T-helper 2 cell treated with Interferon-gamma antibody and Interleukin-4, amounts not matched to agents 100 ng/mL and 5 ng/mL, for 36 hours (primary cell): Measurements from ENCODE around the gene RHOBTB1. TPM values are rescaled to one million over a fixed set of nuclear protein-coding genes. Genes with fewer than 3 reads are reported as not detected.
"Not testable (repeated sequence)": the region's sequence is repeated elsewhere in the genome, so short reads cannot be mapped to it uniquely, and the experiment has no call there.

Source experiments
- intact Hi-C: fragments of 100-400 bp; cut with micrococcal nuclease; formaldehyde crosslinking; loops from one replicate; pipeline ENCODE4 v1.15.1; 2023
- total RNA-seq: library from RNA; stranded (reverse); gene quantifications from 2 replicates; pipeline ENCODE4 v1.2.3, GENCODE V29; 2022

RHOBTB1 gene
- total RNA-seq, 1 donor from 2014 or later, result not detected

- intact Hi-C loops, result no loop called here
Measured at GRCh38 chr10:60910543-60910942, 33.4 kb downstream of the RHOBTB1 start.

GRCh38 chr10:60908896-60909295 lies 35.1 kb downstream of the RHOBTB1 start:
- intact Hi-C loops, result no loop called here

DNA sequence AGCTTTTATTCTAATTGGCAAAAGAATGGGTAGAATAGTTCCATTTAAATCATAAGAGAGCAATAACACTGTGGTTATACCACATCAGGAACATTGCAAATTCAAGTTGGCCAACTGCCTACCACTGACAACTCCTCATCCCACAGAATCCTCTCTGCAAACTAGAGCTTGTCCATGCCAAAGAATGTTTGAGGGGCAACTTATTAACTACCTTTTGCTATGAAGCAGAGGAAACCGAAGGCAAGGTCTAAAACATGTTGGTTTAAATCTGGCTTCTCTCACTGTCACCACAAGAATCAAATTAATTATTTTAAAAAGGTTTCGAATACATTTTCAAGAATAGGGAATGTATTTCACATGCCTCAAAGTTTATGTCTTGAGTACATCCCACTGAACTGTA lies 36.0 kb downstream of the RHOBTB1 start:
- intact Hi-C loops, result no loop called here

DNA sequence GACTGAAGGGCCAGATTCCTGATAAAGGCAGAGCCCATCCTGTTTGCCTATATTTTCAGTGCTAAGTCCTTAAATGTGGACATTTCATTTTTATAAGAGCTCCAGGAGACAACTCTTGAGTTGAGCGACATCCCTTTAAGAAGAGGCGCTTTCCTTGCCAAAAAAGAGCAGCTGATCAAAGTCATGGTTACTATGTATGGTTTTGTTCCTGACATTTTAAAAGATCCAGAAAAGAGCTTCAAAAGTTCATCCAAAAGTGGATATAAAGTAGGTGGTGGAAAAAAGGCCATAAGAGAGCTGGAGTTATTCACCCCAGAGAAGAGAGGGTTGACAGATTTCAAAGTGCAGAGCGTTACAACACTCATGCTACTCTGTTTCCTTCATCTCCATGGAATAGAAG lies 36.7 kb downstream of the RHOBTB1 start:
- intact Hi-C loops, result no loop called here

GRCh38 chr10:60906825-60907224 lies 37.2 kb downstream of the RHOBTB1 start:
- intact Hi-C loops, result not testable (repeated sequence)

DNA sequence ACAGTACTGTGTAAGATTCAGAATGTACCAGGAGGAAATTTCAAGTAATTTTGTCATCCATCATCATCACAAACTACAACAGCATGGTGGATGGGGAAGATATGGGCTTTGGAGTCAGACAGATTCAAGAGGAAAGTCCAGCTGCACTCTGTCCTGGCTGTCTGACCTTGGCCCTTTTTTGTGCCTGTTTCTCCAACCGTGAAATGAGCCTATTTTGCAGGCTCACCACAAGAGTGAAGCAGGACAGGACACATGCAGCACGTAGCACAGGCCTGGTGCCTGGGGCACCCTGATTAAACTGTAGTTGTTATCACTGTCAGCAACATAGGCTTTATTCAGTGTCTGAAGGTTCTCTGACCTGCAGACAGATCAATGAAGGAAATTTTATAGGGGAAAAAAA lies 37.6 kb downstream of the RHOBTB1 start:
- intact Hi-C loops, result no loop called here

DNA sequence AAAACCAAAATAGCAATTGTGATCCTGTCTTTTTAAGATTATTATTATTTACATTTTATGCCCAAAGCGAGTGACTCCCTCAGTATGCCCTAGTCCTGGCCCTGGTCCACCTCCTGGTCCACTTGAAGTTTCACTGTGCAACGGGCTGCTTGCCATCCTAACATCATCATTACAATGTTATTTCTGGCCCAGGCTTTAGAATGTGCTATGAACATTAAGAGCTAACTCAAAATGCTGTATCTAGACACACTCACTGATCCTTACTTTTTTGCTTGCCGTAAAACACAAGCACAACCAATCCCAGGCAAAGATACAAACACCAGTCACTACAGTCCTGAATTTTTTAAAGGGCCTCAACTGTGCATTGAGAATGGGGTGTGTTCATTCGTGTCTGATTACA lies 38.4 kb downstream of the RHOBTB1 start:
- intact Hi-C loops, result no loop called here

GRCh38 chr10:60903096-60903495 lies 40.9 kb downstream of the RHOBTB1 start:
- intact Hi-C loops, result loop anchor here (5.0 kb wide), 1 partner anchor 49 kb away; no protein-coding TSS in a partner anchor

GRCh38 chr10:60901561-60902235 lies 42.3 kb downstream of the RHOBTB1 start:
- intact Hi-C loops, result loop anchor here (5.0 kb wide), 1 partner anchor 51 kb away; no protein-coding TSS in a partner anchor

DNA sequence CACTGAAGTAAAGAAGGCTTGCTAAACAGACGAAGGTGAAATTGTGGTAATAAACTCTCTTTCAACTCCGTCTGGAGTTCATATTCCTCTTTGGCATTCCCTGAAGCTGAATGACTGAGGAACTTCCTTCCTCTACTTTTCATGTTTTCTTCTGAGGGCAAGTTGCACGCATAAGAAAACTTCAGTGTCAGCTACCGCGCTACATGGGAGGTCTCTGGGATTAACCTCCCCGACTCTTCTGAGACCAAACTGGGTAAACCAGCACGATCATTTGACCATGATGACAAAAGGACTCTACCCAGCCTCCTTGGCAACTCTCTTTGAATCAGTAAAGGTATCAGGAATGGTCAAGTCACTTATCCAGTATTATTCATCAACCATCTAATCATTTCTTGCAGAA lies 44.7 kb downstream of the RHOBTB1 start:
- intact Hi-C loops, result no loop called here

- intact Hi-C loops, result no loop called here
Measured at GRCh38 chr10:60898321-60898720, 45.7 kb downstream of the RHOBTB1 start.

DNA sequence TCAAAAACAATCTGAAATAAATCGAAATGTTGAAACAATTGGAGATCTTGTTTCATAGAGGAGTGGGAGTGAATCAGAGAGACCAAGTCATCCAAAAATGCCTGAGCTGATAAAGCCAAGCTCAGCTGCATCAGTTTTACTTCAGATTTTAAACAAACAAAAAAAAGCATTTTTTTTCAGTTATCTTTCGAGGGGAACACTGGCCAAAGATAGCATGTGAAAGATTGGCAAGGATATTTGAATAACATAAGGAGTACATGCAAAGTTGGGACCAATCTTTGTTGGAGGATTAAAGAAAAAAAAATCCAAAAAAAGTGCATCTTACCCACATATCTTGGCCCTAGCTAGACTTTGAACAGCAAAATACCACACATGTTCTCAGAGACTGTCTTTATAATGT lies 47.2 kb downstream of the RHOBTB1 start:
- intact Hi-C loops, result no loop called here

GRCh38 chr10:60896033-60896432 lies 48.0 kb downstream of the RHOBTB1 start:
- intact Hi-C loops, result no loop called here

DNA sequence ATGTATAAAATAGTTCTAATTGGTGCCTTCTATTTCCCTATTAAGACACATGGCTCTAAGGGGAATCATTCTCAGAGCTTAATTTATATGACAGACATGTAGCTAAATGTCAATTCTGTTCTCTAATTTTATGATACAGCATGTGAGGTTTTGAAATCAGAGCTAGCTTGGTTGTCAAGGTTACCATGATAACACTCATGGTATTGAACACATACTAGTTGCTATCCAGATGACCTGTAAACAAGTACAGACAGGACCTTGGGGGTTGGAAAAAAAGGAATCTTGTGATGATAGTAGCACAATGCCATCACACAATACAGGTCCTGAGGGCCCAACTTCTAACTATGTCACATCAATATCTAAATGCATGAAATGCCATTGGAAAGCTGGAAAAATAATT lies 49.2 kb downstream of the RHOBTB1 start:
- intact Hi-C loops, result no loop called here

- intact Hi-C loops, result no loop called here
Measured at GRCh38 chr10:60893231-60893630, 50.8 kb downstream of the RHOBTB1 start.

GRCh38 chr10:60892571-60892970 lies 51.4 kb downstream of the RHOBTB1 start:
- intact Hi-C loops, result no loop called here

DNA sequence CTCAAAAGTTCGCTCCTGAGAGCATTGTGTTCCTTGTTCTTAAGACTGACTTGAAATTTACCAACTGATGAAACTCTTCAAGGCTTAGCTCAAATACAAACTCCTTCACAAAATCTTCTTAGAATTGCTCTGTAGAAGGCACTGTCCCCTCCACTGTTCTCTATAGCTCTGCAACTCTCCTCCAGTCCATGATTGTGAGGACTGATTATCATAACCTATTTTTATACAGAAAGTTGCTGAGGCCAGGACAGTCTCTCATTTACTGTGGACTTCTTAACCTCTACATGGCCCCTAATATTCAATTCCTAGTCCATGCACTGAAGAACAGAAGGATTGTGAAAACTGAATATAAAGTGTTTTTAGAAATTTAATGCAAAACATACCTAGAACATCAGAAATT lies 53.2 kb downstream of the RHOBTB1 start:
- intact Hi-C loops, result no loop called here

GRCh38 chr10:60883187-60883586 lies 60.8 kb downstream of the RHOBTB1 start:
- intact Hi-C loops, result loop anchor here (1.0 kb wide), 1 partner anchor 81 kb away; no protein-coding TSS in a partner anchor

DNA sequence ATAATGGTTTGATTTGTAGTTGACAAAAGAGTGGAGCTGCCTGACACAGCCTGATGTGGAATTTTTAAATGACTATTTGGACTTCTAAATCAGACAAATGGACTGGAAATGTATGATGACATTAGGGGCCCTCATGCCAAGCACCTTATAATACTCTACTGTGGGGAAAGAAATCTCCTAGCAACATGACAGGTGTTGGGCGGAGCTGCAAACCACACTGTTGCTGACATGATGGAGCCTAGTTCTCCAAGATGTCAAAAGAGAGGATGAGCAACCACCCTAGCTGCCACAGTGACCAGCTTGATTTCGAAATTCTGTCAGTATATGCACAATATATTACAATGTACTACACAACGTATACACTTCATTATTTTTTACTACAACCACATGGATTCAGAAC lies 65.8 kb downstream of the RHOBTB1 start:
- intact Hi-C loops, result no loop called here

DNA sequence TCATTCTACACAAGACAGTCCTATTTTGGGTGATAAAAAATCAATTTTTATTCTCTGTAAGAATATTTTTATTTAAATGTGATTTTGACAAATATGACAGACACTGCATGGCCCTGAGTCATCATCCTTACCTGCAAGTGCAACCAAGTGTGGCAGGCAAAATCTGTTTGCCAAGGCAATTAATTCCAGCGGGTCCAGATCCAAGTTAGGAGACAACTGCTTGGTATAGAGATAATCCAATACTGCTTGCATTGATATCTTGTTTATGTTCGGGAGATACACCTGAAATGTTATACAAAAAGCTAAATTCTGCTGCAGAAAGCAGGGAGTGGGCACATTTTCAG lies 66.2 kb downstream of the RHOBTB1 start:
- intact Hi-C loops, result no loop called here

DNA sequence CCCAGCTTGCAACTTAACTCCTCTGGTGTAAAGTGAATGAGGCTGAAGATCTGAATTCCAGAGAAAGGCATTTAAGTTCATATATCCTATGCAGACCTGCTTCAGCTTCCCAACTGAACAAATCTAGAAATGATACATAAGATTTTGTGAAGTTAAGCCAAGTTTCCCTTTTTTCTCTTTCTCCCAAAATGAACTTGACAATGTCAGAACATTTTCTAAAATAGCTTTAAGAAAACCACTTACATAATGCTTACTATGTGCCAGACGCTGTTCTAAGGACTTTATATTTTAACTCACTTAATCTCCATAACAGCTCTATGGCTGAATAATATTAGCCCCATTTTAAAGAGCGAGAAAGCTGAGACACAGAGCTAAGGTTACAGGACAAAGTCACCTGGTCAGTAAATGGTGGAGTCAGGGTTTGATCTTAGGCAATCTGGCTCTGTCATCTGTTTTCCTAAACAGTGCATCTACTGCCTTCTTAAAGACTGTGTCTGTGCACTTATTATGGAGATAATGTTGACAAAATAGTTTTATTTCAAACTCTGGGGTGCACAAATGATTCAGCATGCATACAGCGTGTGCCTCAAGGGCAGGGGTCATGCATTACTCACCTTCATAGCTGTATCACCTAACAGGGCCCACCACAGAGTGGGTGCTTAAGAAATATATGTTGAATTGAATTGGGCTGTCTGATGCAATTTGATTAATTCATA lies 66.8 kb downstream of the RHOBTB1 start:
- intact Hi-C loops, result no loop called here

GRCh38 chr10:60873758-60874157 lies 70.2 kb downstream of the RHOBTB1 start:
- intact Hi-C loops, result no loop called here

DNA sequence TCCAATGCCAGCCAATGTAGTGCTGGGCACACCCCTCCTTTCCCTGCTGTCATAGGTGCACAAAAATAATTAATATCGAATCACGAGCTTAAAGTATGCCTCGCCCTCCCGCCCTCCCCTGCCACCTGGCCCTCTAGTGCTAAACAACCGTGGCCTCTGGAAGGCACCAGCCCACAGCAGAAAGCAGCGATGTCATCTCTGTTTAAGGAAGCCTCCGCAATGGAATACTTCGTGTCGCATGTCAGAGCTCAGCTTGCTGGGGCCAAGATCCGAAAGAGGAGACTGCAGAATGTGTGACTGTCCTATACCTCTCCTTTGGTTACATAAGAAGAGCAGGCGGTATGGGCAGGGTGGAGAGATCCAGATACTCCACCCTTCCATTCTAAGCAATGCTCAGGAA lies 71.5 kb downstream of the RHOBTB1 start:
- intact Hi-C loops, result no loop called here
